ENCODE results near the gene EFCAB5.

Gene EFCAB5

GRCh38 chr17:30091121-30091670 lies 149.8 kb downstream of the EFCAB5 start:
- H3K4me1 ChIP-seq (ENCODE audit: low read depth, poor library complexity, severe bottlenecking) = peaks cover 11% of the 10 kb centered on the region
- no peaks in the 10 kb centered on the region for H3K79me2 ChIP-seq (ENCODE audit: insufficient read depth, low read depth)
- H2AFZ ChIP-seq (ENCODE audit: low read depth) = no peak overlapping the region
- no peak overlapping the region for H3K4me2 ChIP-seq
- H3K27me3 ChIP-seq (ENCODE audit: insufficient read depth, low read depth) = no peaks in the 10 kb centered on the region; the same call in 1 of the 2 replicates
- no peak for TF ChIP-seq CTCF (conservative IDR thresholded peaks at IDR 0.05; ENCODE audit: low read depth, low read length)
- no peak overlapping the region for H3K9ac ChIP-seq
- H3K36me3 ChIP-seq (ENCODE audit: insufficient read depth) = no peaks in the 10 kb centered on the region
- no peak overlapping the region for H3K27ac ChIP-seq
- no peaks in the 10 kb centered on the region for H4K20me1 ChIP-seq (ENCODE audit: insufficient read depth)
- H3K4me3 ChIP-seq (IDR thresholded peaks at IDR 0.05; ENCODE audit: insufficient read depth, low read depth, low read length) = no peak overlapping the region

GRCh38 chr17:30091771-30092170 lies 150.3 kb downstream of the EFCAB5 start:
- no peaks in the 10 kb centered on the region for H3K79me2 ChIP-seq (ENCODE audit: insufficient read depth, low read depth)
- no peaks in the 10 kb centered on the region for H4K20me1 ChIP-seq (ENCODE audit: insufficient read depth)
- H3K36me3 ChIP-seq (ENCODE audit: insufficient read depth) = no peaks in the 10 kb centered on the region
- no peak overlapping the region for H3K27ac ChIP-seq
- no peak overlapping the region for H3K9ac ChIP-seq
- H2AFZ ChIP-seq (ENCODE audit: low read depth) = no peak overlapping the region
- H3K27me3 ChIP-seq (ENCODE audit: insufficient read depth, low read depth) = no peaks in the 10 kb centered on the region; the same call in 1 of the 2 replicates
- no peak for TF ChIP-seq CTCF (conservative IDR thresholded peaks at IDR 0.05; ENCODE audit: low read depth, low read length)
- H3K4me1 ChIP-seq (ENCODE audit: low read depth, poor library complexity, severe bottlenecking) = peaks cover 11% of the 10 kb centered on the region
- H3K4me3 ChIP-seq (IDR thresholded peaks at IDR 0.05; ENCODE audit: insufficient read depth, low read depth, low read length) = no peak overlapping the region
- no peak overlapping the region for H3K4me2 ChIP-seq

- no peak overlapping the region for H3K4me3 ChIP-seq (IDR thresholded peaks at IDR 0.05; ENCODE audit: insufficient read depth, low read depth, low read length)
- no peak for TF ChIP-seq CTCF (conservative IDR thresholded peaks at IDR 0.05; ENCODE audit: low read depth, low read length)
- no peaks in the 10 kb centered on the region for H3K79me2 ChIP-seq (ENCODE audit: insufficient read depth, low read depth)
- no peaks in the 10 kb centered on the region; the same call in 1 of the 2 replicates for H3K27me3 ChIP-seq (ENCODE audit: insufficient read depth, low read depth)
- H3K4me1 ChIP-seq (ENCODE audit: low read depth, poor library complexity, severe bottlenecking) = peaks cover 11% of the 10 kb centered on the region
- H3K36me3 ChIP-seq (ENCODE audit: insufficient read depth) = no peaks in the 10 kb centered on the region
- H4K20me1 ChIP-seq (ENCODE audit: insufficient read depth) = no peaks in the 10 kb centered on the region
- no peak overlapping the region for H3K27ac ChIP-seq
- peak overlapping the region; percentile 48; the same call in 1 of the 2 replicates for H2AFZ ChIP-seq (ENCODE audit: low read depth)
- H3K9ac ChIP-seq = no peak overlapping the region
- H3K4me2 ChIP-seq = no peak overlapping the region; the same call in 1 of the 2 replicates
Observed at GRCh38 chr17:30092886-30093285, 151.5 kb downstream of the EFCAB5 start.

GRCh38 chr17:30093463-30094147 lies 152.2 kb downstream of the EFCAB5 start:
- H3K36me3 ChIP-seq (ENCODE audit: insufficient read depth) = no peaks in the 10 kb centered on the region
- H4K20me1 ChIP-seq (ENCODE audit: insufficient read depth) = no peaks in the 10 kb centered on the region
- H3K4me2 ChIP-seq = peak overlapping the region; percentile 22; the same call in 1 of the 2 replicates
- peak overlapping the region; percentile 48 for H2AFZ ChIP-seq (ENCODE audit: low read depth)
- no peaks in the 10 kb centered on the region; the same call in 1 of the 2 replicates for H3K27me3 ChIP-seq (ENCODE audit: insufficient read depth, low read depth)
- no peak overlapping the region for H3K9ac ChIP-seq
- no peak overlapping the region for H3K4me3 ChIP-seq (IDR thresholded peaks at IDR 0.05; ENCODE audit: insufficient read depth, low read depth, low read length)
- peak; percentile 97 for TF ChIP-seq CTCF (conservative IDR thresholded peaks at IDR 0.05; ENCODE audit: low read depth, low read length)
- H3K79me2 ChIP-seq (ENCODE audit: insufficient read depth, low read depth) = no peaks in the 10 kb centered on the region
- no peak overlapping the region for H3K27ac ChIP-seq
- peaks cover 11% of the 10 kb centered on the region for H3K4me1 ChIP-seq (ENCODE audit: low read depth, poor library complexity, severe bottlenecking)
